Mesendoderm (in vitro differentiated cells): Measurements from ENCODE around the gene CALCOCO2.

Experiments used
- DNase-seq: peaks from one replicate; pipeline ENCODE4 v3.0.0; 2013
- H2AK5ac ChIP-seq: 2 replicates; pipeline ENCODE4 v1.6.1; 2013; ENCODE audit warnings: low read length, inconsistent platforms
- H2BK120ac ChIP-seq: 2 replicates; pipeline ENCODE4 v1.6.1; 2013; ENCODE audit warnings: low read depth, mild to moderate bottlenecking, low read length, moderate library complexity, mixed read lengths
- H2BK15ac ChIP-seq: replicated peaks from 2 replicates; pipeline ENCODE4 v1.6.1; 2013; ENCODE audit warnings: low read depth, mild to moderate bottlenecking, moderate library complexity
- H2BK5ac ChIP-seq: 2 replicates; pipeline ENCODE4 v1.6.1; 2013; ENCODE audit warnings: low read length, inconsistent platforms
- H3K18ac ChIP-seq: 2 replicates; pipeline ENCODE4 v1.6.1; 2013; ENCODE audit warnings: mild to moderate bottlenecking, low read length, mixed read lengths
- H3K23ac ChIP-seq: one replicate; pipeline ENCODE4 v1.6.1; 2013; ENCODE audit warnings: low read length
- H3K27ac ChIP-seq: 2 replicates; pipeline ENCODE4 v1.5.1; 2013; ENCODE audit warnings: low read depth, mild to moderate bottlenecking, inconsistent platforms, low read length, moderate library complexity
- H3K27me3 ChIP-seq: 2 replicates; pipeline ENCODE4 v1.6.1; 2013; ENCODE audit warnings: low read length, control low read depth, mild to moderate bottlenecking, inconsistent platforms; ENCODE audit not compliant: insufficient read depth, poor library complexity
- H3K36me3 ChIP-seq: 2 replicates; pipeline ENCODE4 v1.6.1; 2013; ENCODE audit warnings: low read length, inconsistent platforms; ENCODE audit not compliant: control insufficient read depth, insufficient read depth
- H3K4ac ChIP-seq: one replicate; pipeline ENCODE4 v1.6.1; 2013; ENCODE audit warnings: low read depth, mild to moderate bottlenecking, low read length, moderate library complexity
- H3K4me1 ChIP-seq: 2 replicates; pipeline ENCODE4 v1.6.1; 2013; ENCODE audit warnings: low read depth, low read length, inconsistent platforms; ENCODE audit not compliant: control insufficient read depth
- H3K4me2 ChIP-seq: 2 replicates; pipeline ENCODE4 v1.6.1; 2013; ENCODE audit warnings: low read length
- H3K4me3 ChIP-seq: 2 replicates; pipeline ENCODE4 v1.5.1; 2013; ENCODE audit warnings: mild to moderate bottlenecking, low read length
- H3K56ac ChIP-seq: one replicate; pipeline ENCODE4 v1.6.1; 2013; ENCODE audit warnings: low read length
- H3K79me1 ChIP-seq: 2 replicates; pipeline ENCODE4 v1.6.1; 2013; ENCODE audit warnings: low read length, inconsistent platforms
- H3K79me2 ChIP-seq: 2 replicates; pipeline ENCODE4 v1.6.1; 2013; ENCODE audit warnings: mild to moderate bottlenecking, low read length; ENCODE audit not compliant: control insufficient read depth, insufficient read depth
- H3K9ac ChIP-seq: 2 replicates; pipeline ENCODE4 v1.6.1; 2013; ENCODE audit warnings: low read length, inconsistent platforms
- H4K5ac ChIP-seq: one replicate; pipeline ENCODE4 v1.6.1; 2013; ENCODE audit warnings: low read length
- H4K8ac ChIP-seq: one replicate; pipeline ENCODE4 v1.6.1; 2013; ENCODE audit warnings: low read depth, mild to moderate bottlenecking, control low read depth, low read length, moderate library complexity
- WGBS: extraction: QIAGEN DNeasy Blood & Tissue Kit; methylation state at CpG from one replicate; pipeline ENCODE4 v1.1.7; 2013; ENCODE audit warnings: low lambda C conversion rate, missing lambda C conversion rate; ENCODE audit not compliant: insufficient coverage; ENCODE audit errors: extremely low coverage; 5-methylcytosine and 5-hydroxymethylcytosine counted together

CALCOCO2 gene

GRCh38 chr17:48883171-48883570, 52.3 kb downstream of the CALCOCO2 start:
- no peaks in the 10 kb centered on the region for H3K4me1 ChIP-seq
- WGBS, result no CpG with 5 or more reads among the region's 10 CpGs
- H3K18ac ChIP-seq, result no peak overlapping the region
- H3K23ac ChIP-seq, result no peak overlapping the region
- no peak overlapping the region for H4K8ac ChIP-seq
- H3K36me3 ChIP-seq, result no peaks in the 10 kb centered on the region
- no peak overlapping the region for H3K27ac ChIP-seq
- no peak overlapping the region for H2BK120ac ChIP-seq
- no peaks in the 10 kb centered on the region for H3K79me2 ChIP-seq
- H2BK15ac ChIP-seq, result no peak overlapping the region
- H2AK5ac ChIP-seq, result no peak overlapping the region
- H3K27me3 ChIP-seq, result no peaks in the 10 kb centered on the region
- H2BK5ac ChIP-seq, result no peak overlapping the region
- no peaks in the 10 kb centered on the region for H3K79me1 ChIP-seq
- no peak overlapping the region for H3K4me2 ChIP-seq
- DNase-seq, result no peak
- no peak overlapping the region for H4K5ac ChIP-seq
- no peak overlapping the region for H3K4me3 ChIP-seq
- no peak overlapping the region for H3K56ac ChIP-seq
- no peak overlapping the region for H3K4ac ChIP-seq
- no peak overlapping the region for H3K9ac ChIP-seq

- no CpG with 5 or more reads among the region's 2 CpGs for WGBS
- peaks cover 7% of the 10 kb centered on the region for H3K79me2 ChIP-seq
- no peaks in the 10 kb centered on the region for H3K36me3 ChIP-seq
- no peak overlapping the region for H3K18ac ChIP-seq
- H2BK120ac ChIP-seq, result no peak overlapping the region
- H2BK15ac ChIP-seq, result no peak overlapping the region
- H3K4ac ChIP-seq, result no peak overlapping the region
- H3K56ac ChIP-seq, result no peak overlapping the region
- H3K4me3 ChIP-seq, result no peak overlapping the region
- no peaks in the 10 kb centered on the region for H3K27me3 ChIP-seq
- no peak overlapping the region for H3K4me2 ChIP-seq
- no peak overlapping the region for H3K9ac ChIP-seq
- no peak overlapping the region for H3K27ac ChIP-seq
- no peak for DNase-seq
- H2AK5ac ChIP-seq, result no peak overlapping the region
- no peak overlapping the region for H4K8ac ChIP-seq
- no peak overlapping the region for H3K23ac ChIP-seq
- peaks cover 5% of the 10 kb centered on the region for H3K4me1 ChIP-seq
- H4K5ac ChIP-seq, result no peak overlapping the region
- H2BK5ac ChIP-seq, result no peak overlapping the region
- H3K79me1 ChIP-seq, result peaks cover 6% of the 10 kb centered on the region
Measured at GRCh38 chr17:48890086-48890485, 59.3 kb downstream of the CALCOCO2 start.

- Histone ChIP-seq H3K36me3 (peaks cover 2% of the 10 kb centered on the region), H3K18ac (no peak overlapping the region), H3K9ac (peak overlapping the region; percentile 80), H3K4me2 (peak overlapping the region; percentile 68), H3K4me1 (peaks cover 5% of the 10 kb centered on the region), H3K4ac (peak overlapping the region; percentile 38), H3K56ac (peak overlapping the region; percentile 86), H2BK5ac (no peak overlapping the region), H4K8ac (no peak overlapping the region), H3K27me3 (no peaks in the 10 kb centered on the region), H3K23ac (no peak overlapping the region), H2AK5ac (no peak overlapping the region), H4K5ac (no peak overlapping the region), H2BK120ac (no peak overlapping the region), H3K4me3 (peak overlapping the region; percentile 48), H3K27ac (no peak overlapping the region), H3K79me2 (peaks cover 7% of the 10 kb centered on the region), H2BK15ac (no peak overlapping the region), H3K79me1 (peaks cover 6% of the 10 kb centered on the region)
- DNase-seq, result no peak
- no CpG with 5 or more reads among the region's 24 CpGs for WGBS
Measured at GRCh38 chr17:48892940-48893645, 62.3 kb downstream of the CALCOCO2 start.

GRCh38 chr17:48893646-48894508, 63.0 kb downstream of the CALCOCO2 start:
- H3K79me2 ChIP-seq, result peaks cover 7% of the 10 kb centered on the region
- no peak overlapping the region for H3K4ac ChIP-seq
- H3K27me3 ChIP-seq, result no peaks in the 10 kb centered on the region
- peaks cover 5% of the 10 kb centered on the region for H3K4me1 ChIP-seq
- H3K79me1 ChIP-seq, result peaks cover 6% of the 10 kb centered on the region
- peak overlapping the region; percentile 48 for H3K4me3 ChIP-seq
- H3K18ac ChIP-seq, result no peak overlapping the region
- H2BK15ac ChIP-seq, result no peak overlapping the region
- H3K4me2 ChIP-seq, result peak overlapping the region; percentile 68
- peak overlapping the region; percentile 80 for H3K9ac ChIP-seq
- peaks cover 2% of the 10 kb centered on the region for H3K36me3 ChIP-seq
- H2BK120ac ChIP-seq, result no peak overlapping the region
- WGBS, result no CpG with 5 or more reads among the region's 5 CpGs
- no peak overlapping the region for H3K27ac ChIP-seq
- no peak overlapping the region for H3K23ac ChIP-seq
- no peak overlapping the region for H4K5ac ChIP-seq
- H3K56ac ChIP-seq, result peak overlapping the region; percentile 86
- no peak overlapping the region for H4K8ac ChIP-seq
- H2AK5ac ChIP-seq, result no peak overlapping the region
- H2BK5ac ChIP-seq, result no peak overlapping the region
- DNase-seq, result no peak

GRCh38 chr17:48894886-48895285, 64.1 kb downstream of the CALCOCO2 start:
- Histone ChIP-seq H3K4me3 (no peak overlapping the region), H3K27me3 (no peaks in the 10 kb centered on the region), H3K4me2 (no peak overlapping the region), H3K56ac (no peak overlapping the region), H3K4me1 (peaks cover 5% of the 10 kb centered on the region), H3K4ac (no peak overlapping the region), H3K27ac (no peak overlapping the region), H2AK5ac (no peak overlapping the region), H4K5ac (no peak overlapping the region), H3K23ac (no peak overlapping the region), H3K36me3 (peaks cover 2% of the 10 kb centered on the region), H2BK5ac (no peak overlapping the region), H4K8ac (no peak overlapping the region), H2BK15ac (no peak overlapping the region), H3K9ac (no peak overlapping the region), H2BK120ac (no peak overlapping the region), H3K79me2 (peaks cover 7% of the 10 kb centered on the region), H3K18ac (no peak overlapping the region), H3K79me1 (peaks cover 6% of the 10 kb centered on the region)
- no CpG with 5 or more reads among the region's 3 CpGs for WGBS
- no peak for DNase-seq
